HG03045 (cell line): ENCODE measurements around the gene SERPINB4.
"Not testable (repeated sequence)": the region's sequence is repeated elsewhere in the genome, so short reads cannot be mapped to it uniquely, and the experiment has no call there.

Experiments used
- ATAC-seq: cut with Tn5 transposase; IDR thresholded peaks from one replicate; pipeline ENCODE4 v1.9.1; 2021; ENCODE audit warnings: mild to moderate bottlenecking, moderate library complexity; ENCODE audit not compliant: unreplicated experiment

SERPINB4 gene

DNA sequence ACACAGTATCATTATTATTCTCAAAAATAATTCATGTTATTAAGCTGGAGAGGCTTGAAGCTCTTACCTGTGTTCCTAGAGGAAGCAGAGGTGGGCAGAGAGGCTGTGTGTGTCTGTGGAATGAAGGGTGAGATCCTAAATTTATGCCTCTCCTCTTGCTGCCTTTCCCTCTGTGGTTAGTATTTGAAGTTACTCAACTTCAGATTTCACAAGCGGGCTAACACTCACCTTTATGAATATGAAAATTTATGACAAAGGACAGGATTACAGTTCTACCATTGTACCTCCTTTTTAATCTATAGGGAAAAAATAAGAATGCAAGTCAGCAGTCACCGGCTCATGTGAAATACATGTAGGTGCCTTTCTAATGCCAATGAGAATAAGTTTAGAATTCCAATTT lies at the start of gene SERPINB4:
Gene SERPINB4 (minus strand): TSS at position 115 of the 400 bp plus-strand sequence. CDS start 679 bp downstream, outside the sequence.
- ATAC-seq: not testable (repeated sequence)

DNA sequence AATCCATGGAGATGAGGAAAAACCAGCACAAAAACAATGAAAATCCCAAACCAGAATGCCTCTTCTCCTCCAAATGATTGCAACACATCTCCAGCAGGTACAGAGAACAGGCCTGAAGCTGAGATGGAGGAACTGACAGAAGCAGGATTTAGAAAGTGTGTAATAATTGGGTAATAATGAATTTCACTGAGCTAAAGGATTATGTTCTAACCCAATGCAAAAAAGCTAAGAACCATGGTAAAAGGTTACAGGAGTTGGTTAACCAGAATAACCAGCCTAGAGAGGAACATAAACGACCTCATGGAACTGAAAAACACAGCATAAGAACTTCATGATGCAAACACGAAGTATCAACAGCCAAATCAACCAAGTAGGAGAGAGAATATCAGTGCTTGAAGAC lies 45.0 kb upstream of the SERPINB4 start:
- ATAC-seq: no peak

DNA sequence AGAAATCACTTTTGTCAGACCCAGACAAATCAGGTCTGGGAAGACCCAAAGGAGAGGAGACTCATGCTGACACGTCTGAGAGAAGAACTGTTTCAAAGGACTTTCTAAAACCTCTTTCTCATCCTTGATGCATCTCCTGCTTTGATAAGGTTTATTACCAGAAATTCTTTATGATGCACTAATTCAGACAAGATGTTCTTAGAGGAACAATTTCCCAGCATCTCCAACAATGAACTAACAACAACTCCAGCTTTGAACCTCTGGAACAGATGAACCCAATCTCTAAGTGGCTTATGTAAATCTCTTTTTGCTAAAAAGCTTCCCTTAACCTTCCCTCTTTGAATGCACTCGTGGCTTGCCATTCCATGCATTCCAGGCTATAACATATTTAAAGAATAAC lies 42.8 kb upstream of the SERPINB4 start:
- ATAC-seq: no peak

DNA sequence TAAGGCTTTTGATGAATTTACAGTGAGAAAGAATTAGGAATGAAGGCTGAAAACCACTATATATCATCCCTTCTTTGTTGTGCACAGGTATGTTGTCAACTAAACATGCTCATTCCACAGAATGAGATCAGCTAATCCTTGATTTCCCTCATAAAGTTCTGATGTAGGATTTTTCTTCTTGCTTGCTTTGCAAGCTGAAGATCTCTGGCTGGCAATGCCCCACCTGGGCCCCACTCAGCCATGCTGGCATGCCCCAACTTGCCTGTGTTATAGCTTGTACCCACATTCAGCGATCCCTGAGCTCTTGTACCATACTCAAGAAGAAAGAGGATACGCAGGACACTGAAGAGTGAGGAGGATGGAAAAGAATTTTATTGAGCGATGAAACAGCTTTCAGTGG lies 40.7 kb upstream of the SERPINB4 start:
- no peak for ATAC-seq

DNA sequence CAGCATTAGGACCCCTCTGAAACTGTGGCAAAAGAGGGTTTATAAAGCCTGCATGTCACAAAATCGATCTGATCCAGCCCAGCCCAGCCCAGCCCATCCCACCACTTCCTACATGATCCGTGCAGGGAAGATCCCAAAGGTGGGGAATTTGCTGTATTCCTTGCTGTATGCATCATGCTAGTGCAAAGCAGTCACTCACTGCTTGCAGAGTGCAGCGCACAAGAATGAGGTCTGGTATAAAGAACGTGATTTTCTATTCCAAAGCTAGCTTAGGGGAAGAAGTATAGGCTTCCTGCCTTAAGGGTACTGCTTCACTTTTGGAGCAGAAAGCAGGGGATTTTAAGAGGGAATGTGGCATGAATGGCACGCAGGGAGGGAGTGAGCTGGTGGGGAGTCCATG lies 39.8 kb upstream of the SERPINB4 start:
- no peak for ATAC-seq

DNA sequence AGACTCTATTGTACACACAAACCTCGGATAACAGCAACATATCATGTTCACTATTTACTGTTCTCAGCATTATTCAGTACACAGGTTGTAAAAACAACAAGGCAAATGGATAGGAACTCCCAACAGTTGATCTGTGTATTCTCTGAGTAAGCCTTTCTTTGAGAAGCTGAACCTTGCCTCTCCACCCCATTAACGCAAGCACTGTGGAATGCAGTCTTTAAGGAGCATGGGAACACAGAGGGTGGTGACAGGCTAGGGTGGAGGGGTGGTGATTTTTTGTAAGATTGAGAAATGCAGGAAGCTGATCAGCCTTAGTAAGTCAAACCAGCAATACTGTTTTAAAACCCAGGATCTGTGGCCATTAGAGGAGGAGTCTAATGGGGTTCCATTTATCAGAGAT lies 39.1 kb upstream of the SERPINB4 start:
- no peak for ATAC-seq

DNA sequence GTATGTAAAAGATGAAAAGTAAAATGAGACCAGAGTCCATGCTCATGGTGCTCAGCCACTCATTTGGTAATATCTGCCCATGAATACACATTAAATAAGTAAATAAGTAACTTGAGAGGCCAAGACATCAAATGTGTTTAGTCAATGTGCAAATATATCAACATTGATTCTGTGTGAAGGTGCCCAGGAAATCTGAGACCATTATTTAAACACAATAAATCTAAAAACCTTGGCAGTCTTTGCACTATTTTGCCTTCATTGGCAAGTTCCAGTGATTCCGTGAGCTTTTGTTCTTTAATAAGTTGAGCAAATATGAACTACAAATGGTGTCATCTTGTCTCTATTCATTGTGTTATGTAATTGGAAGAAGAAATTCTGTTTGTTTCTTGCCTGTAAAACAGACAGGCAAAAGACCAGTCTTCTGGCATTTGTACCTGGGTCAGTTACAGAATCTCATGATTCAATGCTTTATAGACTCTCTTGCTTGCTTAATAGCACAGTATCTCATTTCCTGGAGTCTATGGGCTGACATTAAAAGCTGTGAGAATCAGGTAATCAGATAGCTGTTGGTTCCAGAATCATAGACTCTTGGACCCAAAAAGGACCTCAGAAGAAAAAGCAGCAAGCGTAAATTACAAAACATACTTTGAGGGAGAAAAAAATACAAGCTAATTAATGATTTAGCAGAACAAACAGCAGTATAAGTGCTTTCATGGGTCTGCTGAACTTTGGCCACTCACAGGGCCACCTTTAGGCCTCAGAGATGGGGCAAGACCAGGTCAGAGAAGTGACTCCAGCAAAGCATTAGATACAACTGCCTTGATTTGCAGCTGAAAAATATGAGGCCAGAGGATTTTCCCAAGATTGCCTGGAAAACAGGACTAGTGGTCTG lies 37.6 kb upstream of the SERPINB4 start:
- no peak for ATAC-seq

DNA sequence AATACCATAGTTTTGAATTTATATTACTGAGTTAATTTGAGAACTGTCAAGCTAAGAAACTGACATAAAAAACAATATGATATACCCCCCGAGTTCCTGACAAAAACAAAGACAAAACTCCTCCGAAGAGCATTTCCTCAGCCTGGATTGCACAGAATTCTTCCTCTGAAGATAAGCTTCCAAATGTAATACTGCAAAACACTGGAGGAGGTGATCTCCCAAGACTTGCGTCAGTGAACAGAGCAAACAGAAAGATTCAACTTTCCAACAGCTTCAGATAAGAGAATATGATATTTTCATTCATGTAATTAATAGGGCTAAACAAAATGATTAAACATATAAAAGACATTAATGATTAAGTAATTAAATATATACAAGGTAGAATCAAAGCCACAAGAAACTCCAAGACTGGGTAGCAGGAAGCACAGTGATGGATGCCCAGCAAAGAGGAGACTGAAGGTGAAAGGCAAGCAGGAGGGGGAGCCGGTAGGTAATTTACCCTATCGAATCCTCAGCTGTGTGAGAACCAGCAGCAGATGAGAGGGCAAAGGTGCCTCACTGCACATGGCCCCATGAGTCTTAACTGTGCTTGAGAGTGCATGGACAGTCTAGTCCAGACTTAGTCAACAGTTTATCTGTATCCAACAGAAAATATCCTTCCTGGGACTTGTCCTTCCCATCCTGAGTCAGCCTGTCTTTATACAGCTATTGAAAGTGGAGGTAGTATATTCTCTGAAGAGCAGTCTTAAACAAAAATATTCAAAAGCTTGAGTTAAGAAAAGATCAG lies 36.0 kb upstream of the SERPINB4 start:
- ATAC-seq: no peak

DNA sequence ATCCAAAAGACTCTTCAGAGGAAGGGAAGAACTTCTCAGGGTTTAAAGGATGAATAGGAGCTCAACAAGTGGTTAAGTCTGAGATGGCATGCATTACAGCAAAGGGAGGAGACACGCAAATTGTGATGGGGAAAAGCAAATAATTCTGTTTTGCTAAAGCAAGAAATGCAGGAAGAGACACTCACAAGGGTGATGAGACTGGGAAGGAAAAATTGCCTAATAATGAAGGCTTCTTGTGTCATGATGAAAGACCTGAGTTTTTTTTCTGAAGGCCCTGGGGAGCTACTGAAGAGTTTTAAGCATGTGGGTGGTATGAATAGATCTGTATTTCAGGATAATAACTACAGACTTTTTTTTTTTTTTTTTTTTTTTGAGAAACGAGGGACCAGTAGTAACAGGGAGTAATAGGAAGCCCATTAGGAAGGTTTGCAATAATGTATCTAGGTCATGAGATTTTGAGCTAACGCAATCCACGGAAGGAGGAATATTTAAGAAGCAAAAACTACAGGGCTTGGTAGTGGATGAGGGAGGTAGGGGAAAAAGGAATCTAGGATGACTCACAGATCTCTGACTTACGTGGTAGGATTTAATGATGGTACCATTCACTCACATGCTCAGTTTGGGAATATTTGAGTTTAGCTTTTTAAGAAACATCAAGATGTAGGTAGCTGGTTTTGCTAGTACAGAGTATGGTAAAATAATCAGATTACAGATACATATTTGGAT lies 33.6 kb upstream of the SERPINB4 start:
- no peak for ATAC-seq

DNA sequence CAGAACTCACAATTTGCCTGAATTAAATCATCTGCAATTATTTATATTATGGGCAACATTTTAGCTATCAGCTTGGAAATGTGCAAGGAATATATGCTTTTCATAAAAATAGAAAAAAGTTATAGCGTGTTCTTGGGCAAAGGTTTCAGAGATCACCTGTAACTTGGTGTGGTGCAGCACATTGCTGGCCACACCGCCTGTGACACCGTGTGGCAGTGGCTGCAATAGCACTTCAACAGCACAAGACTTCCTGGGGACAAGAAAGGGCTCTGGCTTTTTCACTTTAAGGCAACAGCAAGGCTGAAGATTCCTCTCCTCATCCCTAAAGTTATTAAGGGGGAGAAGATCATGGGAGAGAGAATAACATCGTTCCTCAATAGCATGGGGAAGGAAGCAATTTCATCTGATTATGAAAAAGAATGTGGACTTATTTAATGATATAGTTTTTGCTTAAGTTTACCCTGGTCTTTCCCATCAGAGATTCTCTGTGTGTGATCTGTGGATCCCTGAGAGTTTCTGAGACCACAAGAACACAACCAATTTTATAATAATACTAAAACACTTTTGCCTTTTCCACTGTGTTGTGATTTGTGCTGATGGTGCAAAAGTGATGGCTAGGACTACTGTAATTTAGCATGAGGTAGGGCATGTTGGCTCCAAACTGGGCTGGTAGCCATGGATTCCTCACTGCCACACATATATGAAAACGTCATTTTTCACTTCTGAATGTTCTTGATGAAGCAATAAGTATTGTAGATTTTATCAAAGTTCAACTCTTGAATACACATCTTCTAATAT lies 32.7 kb upstream of the SERPINB4 start:
- no peak for ATAC-seq

DNA sequence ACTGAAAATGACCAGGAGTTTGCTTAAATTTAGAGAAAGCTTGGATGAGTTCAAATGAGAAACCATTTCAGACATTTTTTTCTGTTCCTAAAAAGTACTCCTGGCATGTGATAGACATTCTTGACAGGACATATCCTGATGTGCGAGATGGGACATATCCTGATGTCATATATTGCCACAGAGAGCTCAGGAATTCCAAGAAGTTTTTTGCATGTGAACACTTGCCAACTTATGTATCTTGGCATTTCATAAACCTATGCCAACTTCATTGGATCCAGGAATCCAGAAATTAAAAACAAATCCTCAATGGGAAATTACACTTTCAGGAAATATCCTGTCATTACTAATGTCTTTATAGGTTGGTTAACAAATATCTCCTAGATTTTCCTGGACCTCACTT lies 20.5 kb upstream of the SERPINB4 start:
- no peak for ATAC-seq

DNA sequence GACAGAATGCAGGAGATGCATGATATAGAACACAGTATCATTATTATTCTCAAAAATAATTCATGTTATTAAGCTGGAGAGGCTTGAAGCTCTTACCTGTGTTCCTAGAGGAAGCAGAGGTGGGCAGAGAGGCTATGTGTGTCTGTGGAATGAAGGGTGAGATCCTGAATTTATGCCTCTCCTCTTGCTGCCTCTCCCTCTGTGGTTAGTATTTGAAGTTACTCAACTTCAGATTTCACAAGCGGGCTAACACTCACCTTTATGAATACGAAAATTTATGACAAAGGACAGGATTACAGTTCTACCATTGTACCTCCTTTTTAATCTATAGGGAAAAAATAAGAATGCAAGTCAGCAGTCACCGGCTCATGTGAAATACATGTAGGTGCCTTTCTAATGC lies 17.7 kb upstream of the SERPINB4 start, which contains the start of gene SERPINB3:
Gene SERPINB3 (minus strand): TSS at position 144 of the 400 bp plus-strand sequence. CDS start 677 bp downstream, outside the sequence.
- ATAC-seq: not testable (repeated sequence)

DNA sequence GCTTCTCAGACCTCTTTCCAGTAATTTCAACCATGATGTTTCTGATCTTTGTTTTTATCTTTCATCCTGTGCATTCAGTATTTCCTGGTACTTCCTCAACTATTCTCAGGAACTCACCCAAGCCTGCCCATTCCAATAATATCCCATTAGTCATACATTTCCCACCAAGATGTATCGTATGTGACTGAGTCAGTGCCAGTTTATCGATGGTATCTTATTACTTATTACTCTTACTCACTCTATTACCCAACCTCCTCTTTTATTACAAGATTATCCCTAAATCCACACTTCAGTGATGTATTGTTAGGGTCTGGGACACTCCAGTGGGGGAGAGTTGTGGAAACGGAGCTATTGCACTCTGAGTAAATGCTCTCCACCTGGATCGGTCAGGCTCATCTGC lies 14.9 kb upstream of the SERPINB4 start:
- not testable (repeated sequence) for ATAC-seq

DNA sequence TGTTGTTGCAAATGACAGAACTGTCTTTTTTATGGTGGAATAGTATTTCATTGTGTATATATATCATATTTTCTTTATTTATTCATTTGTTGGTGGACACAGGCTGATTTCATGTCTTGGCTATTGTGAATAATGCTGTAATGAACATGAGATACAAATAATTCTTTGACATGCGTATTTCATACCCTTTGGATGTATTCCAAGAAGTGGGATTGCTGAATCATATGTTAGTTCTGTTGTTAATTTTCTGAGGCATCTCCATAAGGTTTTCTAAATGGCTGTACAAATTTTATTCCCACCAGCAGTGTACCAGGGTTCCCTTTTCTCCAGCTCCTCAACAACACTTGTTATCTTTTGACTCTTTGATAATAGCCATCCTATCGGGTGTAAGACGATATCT lies 6.2 kb upstream of the SERPINB4 start:
- ATAC-seq: not testable (repeated sequence)

DNA sequence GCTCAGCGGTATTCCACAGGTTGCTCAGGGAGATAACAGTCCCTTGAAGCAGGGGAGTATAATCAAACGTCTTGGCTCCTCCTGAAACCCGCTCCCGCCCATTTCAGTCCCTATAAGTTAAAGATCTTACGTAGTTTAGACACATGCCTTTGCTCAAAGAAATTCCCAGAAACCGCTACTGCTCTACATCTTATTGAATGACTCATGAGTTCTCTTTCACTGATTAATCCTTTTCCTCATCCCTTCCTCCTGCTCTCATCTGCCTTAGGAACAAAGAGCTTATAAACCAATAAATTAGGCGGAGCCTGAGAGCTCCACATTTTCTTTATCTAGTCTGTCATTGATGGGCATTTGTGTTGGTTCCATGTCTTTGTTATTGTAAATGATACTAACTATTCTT lies 4.2 kb upstream of the SERPINB4 start:
- no peak for ATAC-seq

DNA sequence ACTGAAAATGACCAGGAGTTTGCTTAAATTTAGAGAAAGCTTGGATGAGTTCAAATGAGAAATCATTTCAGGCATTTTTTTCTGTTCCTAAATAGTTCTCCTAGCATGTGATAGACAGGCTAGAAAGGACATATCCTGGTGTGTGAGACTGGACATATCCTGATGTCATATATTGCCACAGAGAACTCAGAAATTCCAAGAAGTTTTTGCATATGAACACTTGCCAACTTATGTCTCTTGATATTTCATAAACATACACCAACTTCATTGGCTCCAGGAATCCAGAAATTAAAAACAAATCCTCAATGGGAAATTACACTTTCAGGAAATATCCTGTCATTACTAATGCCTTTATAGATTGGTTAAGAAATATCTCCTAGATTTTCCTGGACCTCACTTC lies 2.9 kb upstream of the SERPINB4 start:
- no peak for ATAC-seq

DNA sequence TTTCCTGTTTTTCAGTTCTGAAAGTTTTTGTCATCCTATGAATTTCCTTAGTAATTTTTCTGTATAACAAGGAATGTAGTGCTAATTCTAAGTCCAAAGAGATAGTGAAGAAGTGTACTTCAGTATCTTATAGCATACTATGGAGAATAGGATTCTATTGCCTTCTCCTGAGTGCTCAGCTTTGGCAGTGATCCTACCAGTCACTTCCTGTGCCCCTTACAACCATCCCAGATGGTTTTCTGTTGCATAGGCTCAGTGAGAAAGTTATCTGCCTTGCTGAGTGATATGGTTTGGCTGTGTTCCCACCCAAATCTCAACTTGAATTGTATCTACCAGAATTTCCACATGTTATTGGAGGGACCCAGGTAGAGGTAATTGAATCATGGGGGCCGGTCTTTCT lies 638 bp upstream of the SERPINB4 start:
- not testable (repeated sequence) for ATAC-seq

DNA sequence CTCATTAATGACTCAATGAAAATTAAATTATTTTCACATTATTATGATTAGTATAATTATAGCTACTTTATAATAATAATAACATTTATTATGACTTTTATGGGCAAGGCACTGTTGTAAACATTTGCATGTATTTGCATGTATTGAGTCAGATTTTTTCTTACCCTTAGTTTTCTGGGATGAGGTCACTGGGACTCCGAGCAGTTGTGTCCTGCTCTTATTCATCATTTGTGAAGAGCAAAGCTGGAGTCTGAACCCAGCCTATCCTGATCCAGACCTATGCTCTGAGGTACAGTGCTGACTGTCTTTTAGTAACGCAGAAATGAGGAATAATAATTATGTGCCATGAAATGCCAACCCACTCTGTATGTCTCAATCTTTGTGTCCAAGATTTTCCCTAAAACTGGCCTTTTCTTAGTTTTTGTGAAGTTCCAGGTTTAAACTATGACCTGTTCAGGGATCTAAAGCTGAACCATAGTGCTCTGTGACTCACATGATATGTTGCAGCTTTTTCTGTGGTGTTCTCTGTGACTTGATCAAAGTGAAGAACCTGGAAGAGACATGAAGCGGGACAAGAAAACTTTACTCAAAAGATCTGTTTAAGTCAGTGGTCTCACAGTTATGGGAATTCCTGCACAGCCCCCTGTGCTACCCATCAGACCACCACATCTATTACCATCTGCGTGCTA lies 1.2 kb downstream of the SERPINB4 start:
- not testable (repeated sequence) for ATAC-seq

DNA sequence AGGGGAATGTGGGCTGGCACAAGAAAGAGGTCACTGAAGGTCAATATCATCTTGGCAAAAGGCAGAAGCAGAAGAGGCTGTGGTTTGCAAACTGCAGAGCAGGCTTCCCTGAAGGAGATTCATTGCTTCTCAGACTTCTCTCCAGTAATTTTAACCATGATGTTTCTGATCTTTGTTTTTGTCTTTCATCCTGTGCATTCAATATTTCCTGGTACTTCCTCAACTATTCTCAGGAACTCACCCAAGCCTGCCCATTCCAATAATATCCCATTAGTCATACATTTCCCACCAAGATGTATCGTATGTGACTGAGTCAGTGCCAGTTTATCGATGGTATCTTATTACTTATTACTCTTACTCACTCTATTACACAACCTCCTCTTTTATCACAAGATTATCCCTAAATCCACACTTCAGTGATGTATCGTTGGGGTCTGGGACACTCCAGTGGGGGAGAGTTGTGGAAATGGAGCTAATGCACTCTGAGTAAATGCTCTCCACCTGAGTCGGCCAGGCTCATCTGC lies 2.8 kb downstream of the SERPINB4 start:
- ATAC-seq: not testable (repeated sequence)
